ENCODE measurements around the gene CCDC54.

CCDC54 gene

GRCh38 chr3:107392549-107393165 is 15.4 kb downstream of the CCDC54 start:
- DNase-seq (ENCODE audit: low read depth, low spot score), result peak; percentile 71

DNA sequence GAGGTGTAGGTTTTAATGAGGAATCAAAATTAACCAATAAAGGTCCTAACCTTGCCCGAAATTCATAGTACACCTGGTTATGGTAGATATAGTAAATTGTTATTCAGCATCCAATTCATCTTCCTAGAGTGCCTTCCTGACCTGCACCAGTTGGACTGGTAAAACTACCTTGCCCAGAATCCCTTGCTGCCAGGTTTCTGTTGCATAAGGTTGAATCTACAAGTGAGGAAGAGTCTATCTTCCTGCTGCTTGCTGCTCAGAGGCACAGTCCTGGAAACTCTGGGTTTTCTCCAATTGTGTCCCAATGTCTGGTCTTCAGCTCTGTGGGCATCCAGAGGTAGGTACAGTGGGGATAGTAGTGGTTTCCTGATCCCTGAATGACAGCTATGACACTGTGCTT is 17.3 kb downstream of the CCDC54 start:
- DNase-seq (ENCODE audit: low read depth, low spot score), result no peak

GRCh38 chr3:107395066-107395465 is 17.8 kb downstream of the CCDC54 start:
- DNase-seq (ENCODE audit: low read depth, low spot score), result no peak

DNA sequence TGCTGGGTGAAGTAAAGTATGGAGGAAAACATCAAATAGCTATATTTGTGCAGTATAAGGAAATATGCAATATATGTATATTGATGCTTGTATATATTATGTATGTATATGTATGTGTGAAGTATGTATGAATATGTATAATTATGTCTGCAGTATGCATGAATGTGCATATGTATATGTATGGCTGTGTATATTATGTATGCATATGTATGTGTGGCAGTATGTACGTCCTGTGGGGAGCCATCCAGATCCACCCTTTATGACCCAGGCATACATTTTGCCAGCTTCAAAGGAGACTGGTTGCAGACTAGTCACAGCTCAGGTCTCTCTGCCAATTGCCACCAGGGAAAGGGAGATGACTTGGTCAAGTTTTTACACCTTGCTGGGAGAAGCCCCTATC is 24.1 kb downstream of the CCDC54 start:
- DNase-seq (ENCODE audit: low read depth, low spot score), result no peak

DNA sequence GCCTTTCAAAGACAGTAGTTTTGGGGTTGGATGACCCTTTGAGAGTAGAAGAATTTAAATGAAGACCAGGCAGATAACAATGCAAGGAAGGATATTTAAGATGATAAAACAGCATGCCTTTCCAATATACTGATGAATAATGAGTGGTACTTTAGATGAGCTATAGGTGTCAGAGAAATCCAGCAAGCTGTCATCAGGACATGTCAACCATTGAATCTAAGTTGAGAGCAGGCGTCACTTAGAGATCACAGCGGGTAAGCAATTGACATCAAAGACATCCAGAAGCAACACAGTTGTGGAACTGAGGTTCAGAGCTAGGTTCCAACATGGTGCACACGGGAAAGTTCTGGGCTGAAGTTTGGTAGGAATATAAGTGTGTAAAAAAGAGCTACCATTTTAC is 25.0 kb downstream of the CCDC54 start:
- no peak for DNase-seq (ENCODE audit: low read depth, low spot score)

- DNase-seq (ENCODE audit: low read depth, low spot score), result peak; percentile 78
These were observed 27.7 kb downstream of the CCDC54 start for GRCh38 chr3:107404727-107405469.

- no peak for DNase-seq (ENCODE audit: low read depth, low spot score)
These were observed 30.1 kb downstream of the CCDC54 start for GRCh38 chr3:107407355-107407754.

DNA sequence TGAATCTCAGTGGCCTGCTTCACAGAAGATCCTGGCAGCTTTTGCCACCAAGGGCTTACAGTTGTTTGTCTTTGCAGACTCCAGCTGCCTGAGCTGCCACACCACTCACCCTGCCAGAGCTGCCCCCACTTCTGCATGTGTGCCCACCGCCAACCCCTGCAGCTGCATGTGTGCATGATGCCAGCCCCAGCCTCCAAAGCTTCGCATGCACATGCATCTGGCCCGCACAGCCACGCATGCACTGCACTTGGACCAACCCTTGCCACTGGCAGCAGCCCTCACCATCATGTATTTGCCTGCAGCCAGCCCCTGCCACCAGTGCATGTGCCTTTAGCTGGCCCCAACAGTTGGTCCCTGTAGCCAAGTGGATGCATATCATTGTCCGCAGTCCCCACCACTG is 31.3 kb downstream of the CCDC54 start:
- no peak for DNase-seq (ENCODE audit: low read depth, low spot score)

DNA sequence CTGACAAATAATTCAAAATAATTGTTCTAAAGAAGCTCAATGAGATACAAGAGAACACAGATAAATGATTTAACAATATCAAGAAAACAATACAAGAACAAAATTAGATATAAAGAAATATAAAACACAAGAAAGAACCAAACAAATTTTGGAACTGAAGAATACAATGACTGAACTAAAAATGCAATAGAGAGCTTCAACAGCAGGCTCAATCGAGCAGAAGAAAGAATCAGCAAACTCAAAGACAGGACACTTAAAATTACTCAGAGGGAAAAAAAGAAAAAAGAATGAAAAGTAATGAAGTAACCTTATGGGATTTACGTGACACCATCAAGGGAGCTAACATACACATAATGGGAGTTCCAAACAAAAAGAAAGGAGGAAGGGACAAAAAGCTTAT is 32.1 kb downstream of the CCDC54 start:
- no peak for DNase-seq (ENCODE audit: low read depth, low spot score)

DNA sequence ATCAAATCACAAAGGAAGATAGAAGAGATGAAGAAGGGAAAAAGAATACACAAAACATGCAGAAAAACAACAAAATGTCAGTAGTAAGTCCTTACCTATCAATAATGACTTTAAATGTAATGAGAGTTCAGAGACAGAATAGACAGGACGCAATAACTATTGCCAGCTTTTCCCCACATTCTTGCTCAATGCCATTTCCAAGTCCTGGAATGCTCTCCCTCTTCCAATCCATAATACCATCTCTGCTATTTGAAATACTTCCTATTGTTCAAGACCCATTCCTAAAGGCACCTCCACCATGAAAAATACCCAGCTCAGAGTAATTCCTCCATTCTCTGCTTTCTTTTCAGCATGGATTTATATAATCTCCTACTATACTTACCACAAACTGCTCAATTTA is 33.4 kb downstream of the CCDC54 start:
- no peak for DNase-seq (ENCODE audit: low read depth, low spot score)

DNA sequence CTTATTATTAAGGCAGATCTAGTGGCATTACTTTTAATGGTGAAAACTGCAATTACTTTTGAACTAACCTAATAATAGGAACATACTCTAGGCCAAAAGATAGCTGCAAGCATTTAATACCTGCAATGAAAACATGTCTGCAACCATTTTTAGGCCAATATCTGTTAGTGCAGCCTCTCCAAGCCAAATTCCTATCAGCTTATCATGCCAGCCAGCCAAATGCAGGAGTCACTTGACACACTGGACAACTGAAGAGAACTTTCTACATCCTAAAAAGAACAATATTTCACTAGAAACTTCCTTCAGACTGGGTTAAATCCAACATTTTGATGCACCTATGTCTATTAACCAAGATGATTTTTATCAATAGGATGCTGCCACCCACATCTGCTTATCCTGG is 33.8 kb downstream of the CCDC54 start:
- no peak for DNase-seq (ENCODE audit: low read depth, low spot score)

GRCh38 chr3:107411779-107412178 is 34.5 kb downstream of the CCDC54 start:
- DNase-seq (ENCODE audit: low read depth, low spot score), result no peak

GRCh38 chr3:107412376-107412775 is 35.1 kb downstream of the CCDC54 start:
- no peak for DNase-seq (ENCODE audit: low read depth, low spot score)

DNA sequence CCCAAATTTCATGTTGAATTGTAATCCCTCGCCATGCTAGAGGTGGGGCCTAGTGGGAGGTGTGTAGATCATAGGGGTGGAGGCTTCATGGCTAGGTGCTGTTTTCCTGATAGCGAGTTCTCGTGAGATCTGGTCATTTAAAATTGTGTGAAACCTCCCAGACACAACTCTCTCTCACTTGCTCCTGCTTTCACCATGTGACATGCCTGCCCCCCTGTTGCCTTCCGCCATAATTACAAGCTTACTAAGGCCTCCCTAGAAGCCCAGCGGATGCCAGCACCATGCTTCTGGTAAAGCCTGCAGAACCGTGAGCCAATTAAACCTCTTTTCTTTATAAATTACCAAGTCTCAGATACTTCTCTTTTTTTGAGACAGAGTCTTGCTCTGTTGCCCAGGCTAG is 36.0 kb downstream of the CCDC54 start:
- no peak for DNase-seq (ENCODE audit: low read depth, low spot score)

- no peak for DNase-seq (ENCODE audit: low read depth, low spot score)
These were observed 37.2 kb downstream of the CCDC54 start for GRCh38 chr3:107414325-107414964.

DNA sequence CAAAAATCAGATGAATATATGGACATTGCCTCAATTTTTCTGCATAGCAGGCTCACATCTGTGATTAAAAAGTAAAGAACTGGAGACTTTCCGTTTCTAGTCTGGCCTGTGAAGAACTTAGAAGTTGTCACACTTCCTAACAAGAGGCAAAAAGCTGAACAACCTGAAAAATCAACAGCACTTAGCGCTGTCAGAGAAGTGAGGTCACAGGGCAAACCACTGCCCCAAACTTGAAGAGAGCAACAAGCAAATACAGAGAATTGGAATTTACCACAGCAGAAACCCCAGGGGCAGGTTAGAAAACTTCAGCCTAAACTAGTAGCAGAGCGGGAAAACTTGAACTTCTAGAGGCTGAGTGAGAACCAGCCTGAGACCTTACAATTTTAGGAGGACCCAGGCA is 38.9 kb downstream of the CCDC54 start:
- peak; percentile 66 for DNase-seq (ENCODE audit: low read depth, low spot score)

DNA sequence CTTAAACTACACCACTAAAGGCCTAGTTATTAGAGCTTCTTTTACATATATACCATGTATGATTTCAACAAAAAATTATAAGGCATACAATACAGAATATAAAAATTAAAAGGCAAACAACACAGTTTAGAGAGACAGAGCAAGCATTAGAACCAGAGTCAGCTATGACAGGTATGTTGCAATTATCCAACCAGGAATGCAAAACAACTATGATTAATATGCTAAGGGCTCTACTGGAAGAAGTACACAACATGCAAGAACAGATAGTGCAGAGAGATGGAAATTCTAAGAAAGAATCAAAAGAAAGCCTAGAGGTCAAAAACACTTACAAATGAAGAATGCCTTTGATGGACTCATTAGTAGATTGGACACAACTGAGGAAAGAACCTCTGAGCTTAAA is 39.6 kb downstream of the CCDC54 start:
- DNase-seq (ENCODE audit: low read depth, low spot score), result no peak

DNA sequence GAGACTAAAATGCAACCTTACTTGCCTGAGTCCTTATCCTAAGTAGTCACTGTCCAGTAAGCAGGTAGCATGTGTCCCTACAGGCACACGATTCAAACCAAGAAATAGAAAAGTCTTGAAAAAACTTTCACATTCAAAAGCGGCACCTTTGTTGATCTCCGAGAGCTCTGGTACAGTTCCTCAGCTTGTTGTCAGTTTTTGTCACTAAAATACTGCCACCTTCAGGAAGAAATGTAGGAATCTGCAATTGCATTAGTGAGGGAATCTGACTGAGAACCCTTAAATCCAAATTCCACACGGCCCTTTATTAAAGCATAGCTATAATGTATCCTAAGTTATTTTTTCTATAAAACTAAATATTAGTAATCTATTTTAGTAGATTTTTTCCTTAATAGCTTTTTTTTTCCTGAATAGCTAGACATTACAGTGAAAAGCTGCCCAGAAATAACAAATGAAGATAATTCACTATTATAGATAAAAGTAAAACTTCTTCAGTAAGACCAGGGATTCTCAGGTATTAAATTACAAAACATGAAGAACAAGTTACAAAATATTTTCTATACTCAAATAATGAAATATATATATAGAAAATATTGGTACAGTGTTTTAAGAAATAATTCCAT is 44.0 kb downstream of the CCDC54 start:
- peak; percentile 82 for DNase-seq (ENCODE audit: low read depth, low spot score)

DNA sequence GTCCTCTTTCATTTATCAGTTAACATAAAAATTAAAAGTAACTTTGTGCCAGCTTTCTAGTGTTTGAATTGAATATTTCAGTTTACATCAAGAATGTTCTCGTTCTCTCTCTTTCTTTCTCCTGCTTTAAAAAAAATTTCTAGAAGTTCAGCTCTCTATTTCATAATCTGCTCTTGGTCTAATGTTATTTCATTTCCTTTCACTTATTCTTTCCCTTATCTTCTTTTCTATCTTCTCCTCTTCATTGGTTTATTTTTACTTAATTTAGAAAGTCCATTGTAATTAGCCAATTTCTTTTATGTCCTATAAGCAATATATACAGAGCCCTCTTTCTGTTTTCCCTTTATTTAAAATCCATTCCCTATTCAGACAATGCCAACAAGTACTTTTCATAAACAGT is 44.6 kb downstream of the CCDC54 start:
- DNase-seq (ENCODE audit: low read depth, low spot score), result no peak

DNA sequence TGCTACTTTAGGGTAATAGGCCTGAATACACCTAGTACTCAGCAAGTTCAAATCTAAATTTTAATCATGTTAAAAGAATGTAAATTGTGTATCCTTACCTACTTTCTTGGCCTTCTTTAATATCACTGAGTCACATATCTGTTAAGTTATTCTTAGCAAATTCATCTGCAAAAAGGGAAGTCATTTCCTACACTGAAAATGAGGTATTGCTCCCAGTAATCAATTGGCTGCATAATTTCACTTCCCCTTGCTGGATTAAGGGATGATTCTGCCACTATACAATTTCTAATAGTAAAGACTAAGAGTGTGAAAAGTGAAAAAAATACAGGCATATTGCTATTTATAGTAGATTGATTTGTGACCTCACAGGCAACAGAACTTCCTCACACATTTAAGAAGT is 47.8 kb downstream of the CCDC54 start:
- no peak for DNase-seq (ENCODE audit: low read depth, low spot score)

GRCh38 chr3:107426223-107426622 is 49.0 kb downstream of the CCDC54 start:
- DNase-seq (ENCODE audit: low read depth, low spot score), result no peak

Data from astrocyte of the hippocampus (primary cell).